PFSK-1 (cell line): ENCODE results near the gene FYB1.

Source experiments
- FOXP2 ChIP-seq: optimal IDR thresholded peaks from 2 replicates; pipeline ENCODE3; 2011; ENCODE audit warnings: borderline replicate concordance, control low read depth, inconsistent platforms; ENCODE audit not compliant: insufficient read depth; ENCODE audit errors: extremely low read length, extremely low read depth
- POLR2AphosphoS5 ChIP-seq: IDR thresholded peaks from 2 replicates; pipeline ENCODE4 v1.6.1; 2012; ENCODE audit warnings: low read depth, mild to moderate bottlenecking, control low read depth, low read length, moderate library complexity
- SIN3A ChIP-seq: IDR thresholded peaks from 2 replicates; pipeline ENCODE4 v1.6.1; 2012; ENCODE audit warnings: mild to moderate bottlenecking, low read length, moderate library complexity, borderline replicate concordance; ENCODE audit not compliant: insufficient read depth
- TAF1 ChIP-seq: IDR thresholded peaks from 2 replicates; pipeline ENCODE4 v1.6.1; 2012; ENCODE audit warnings: low read length, control low read depth, borderline replicate concordance; ENCODE audit not compliant: insufficient read depth
- TF ChIP-seq, protein P1 (sequence below), 2 experiments: IDR thresholded peaks; 2 replicates each; pipeline versions ENCODE4 v1.6.1 to v1.8.0; 2011 to 2012; ENCODE audit warnings: low read depth in 2 of 2, low read length in 2 of 2, control low read depth in 1 of 2, inconsistent platforms in 1 of 2, mild to moderate bottlenecking in 1 of 2, moderate library complexity in 1 of 2; ENCODE audit not compliant: insufficient read depth in 1 of 2

FYB1 gene

DNA sequence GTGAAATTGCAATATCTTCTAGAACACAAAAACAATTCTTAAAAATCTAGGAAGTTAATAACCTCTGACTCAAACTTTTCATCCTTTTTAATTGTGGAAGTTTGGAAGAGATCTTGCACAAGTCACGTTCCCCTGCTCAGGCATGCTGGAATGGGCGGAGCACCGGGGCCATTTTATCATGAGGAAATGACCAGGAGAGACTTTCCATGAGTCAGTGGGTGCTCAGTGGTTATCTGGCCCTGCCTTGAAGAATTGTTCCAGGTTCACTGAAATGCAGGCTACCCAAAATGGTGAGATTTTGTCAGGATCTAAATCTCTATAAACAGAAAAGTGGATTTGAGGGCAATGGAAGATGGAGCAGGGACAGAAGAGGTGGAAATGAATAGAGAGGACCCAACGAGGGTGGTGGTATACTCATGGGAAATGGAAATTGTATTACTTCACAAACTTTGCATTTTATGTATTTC is 61.2 kb downstream of the FYB1 start:
- TF ChIP-seq SIN3A, result no peak
- no peak for TF ChIP-seq POLR2AphosphoS5
- TF ChIP-seq TAF1, result no peak

DNA sequence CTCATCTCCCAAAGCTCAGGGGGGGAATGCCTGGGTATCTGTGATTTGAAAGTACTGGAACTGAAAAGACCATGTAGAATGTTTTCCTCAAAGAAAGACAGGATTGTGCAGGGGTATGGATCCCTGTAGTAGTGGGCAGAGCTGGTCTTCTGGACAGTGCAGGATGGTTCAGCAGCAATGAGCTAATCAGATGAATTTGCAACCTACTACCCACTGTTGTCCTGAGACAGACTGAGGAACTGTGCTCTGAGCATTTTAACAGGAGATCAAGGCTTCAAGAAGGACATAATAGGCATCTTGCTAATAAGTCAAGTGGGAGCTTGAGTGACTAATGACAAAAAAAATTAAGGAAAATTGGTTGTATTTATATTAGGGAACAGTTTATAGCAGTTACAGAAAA is 61.7 kb downstream of the FYB1 start:
- no peak for TF ChIP-seq SIN3A
- TF ChIP-seq, protein P1, sequence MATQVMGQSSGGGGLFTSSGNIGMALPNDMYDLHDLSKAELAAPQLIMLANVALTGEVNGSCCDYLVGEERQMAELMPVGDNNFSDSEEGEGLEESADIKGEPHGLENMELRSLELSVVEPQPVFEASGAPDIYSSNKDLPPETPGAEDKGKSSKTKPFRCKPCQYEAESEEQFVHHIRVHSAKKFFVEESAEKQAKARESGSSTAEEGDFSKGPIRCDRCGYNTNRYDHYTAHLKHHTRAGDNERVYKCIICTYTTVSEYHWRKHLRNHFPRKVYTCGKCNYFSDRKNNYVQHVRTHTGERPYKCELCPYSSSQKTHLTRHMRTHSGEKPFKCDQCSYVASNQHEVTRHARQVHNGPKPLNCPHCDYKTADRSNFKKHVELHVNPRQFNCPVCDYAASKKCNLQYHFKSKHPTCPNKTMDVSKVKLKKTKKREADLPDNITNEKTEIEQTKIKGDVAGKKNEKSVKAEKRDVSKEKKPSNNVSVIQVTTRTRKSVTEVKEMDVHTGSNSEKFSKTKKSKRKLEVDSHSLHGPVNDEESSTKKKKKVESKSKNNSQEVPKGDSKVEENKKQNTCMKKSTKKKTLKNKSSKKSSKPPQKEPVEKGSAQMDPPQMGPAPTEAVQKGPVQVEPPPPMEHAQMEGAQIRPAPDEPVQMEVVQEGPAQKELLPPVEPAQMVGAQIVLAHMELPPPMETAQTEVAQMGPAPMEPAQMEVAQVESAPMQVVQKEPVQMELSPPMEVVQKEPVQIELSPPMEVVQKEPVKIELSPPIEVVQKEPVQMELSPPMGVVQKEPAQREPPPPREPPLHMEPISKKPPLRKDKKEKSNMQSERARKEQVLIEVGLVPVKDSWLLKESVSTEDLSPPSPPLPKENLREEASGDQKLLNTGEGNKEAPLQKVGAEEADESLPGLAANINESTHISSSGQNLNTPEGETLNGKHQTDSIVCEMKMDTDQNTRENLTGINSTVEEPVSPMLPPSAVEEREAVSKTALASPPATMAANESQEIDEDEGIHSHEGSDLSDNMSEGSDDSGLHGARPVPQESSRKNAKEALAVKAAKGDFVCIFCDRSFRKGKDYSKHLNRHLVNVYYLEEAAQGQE (IDR thresholded peaks at IDR 0.05; ENCODE audit: insufficient read depth in 1 of 2, low read depth in 2 of 2, low read length in 2 of 2), result no peak
- TF ChIP-seq POLR2AphosphoS5, result no peak
- TF ChIP-seq FOXP2, result no peak
- TF ChIP-seq TAF1, result no peak

GRCh38 chr5:39156082-39156481 is 63.3 kb downstream of the FYB1 start:
- TF ChIP-seq TAF1 (no peak), FOXP2 (no peak), SIN3A (no peak), POLR2AphosphoS5 (no peak)
- TF ChIP-seq, protein P1 (IDR thresholded peaks at IDR 0.05; ENCODE audit: insufficient read depth in 1 of 2, low read depth in 2 of 2, low read length in 2 of 2), result no peak

- TF ChIP-seq POLR2AphosphoS5 (no peak), FOXP2 (no peak), TAF1 (no peak)
- TF ChIP-seq, protein P1 (IDR thresholded peaks at IDR 0.05; ENCODE audit: insufficient read depth in 1 of 2, low read depth in 2 of 2, low read length in 2 of 2), result no peak
These were observed 67.6 kb downstream of the FYB1 start for GRCh38 chr5:39151745-39152144.

GRCh38 chr5:39149966-39150365 is 69.4 kb downstream of the FYB1 start:
- TF ChIP-seq TAF1, result no peak
- no peak for TF ChIP-seq SIN3A
- TF ChIP-seq, protein P1 (IDR thresholded peaks at IDR 0.05; ENCODE audit: insufficient read depth in 1 of 2, low read depth in 2 of 2, low read length in 2 of 2), result no peak
- TF ChIP-seq POLR2AphosphoS5, result no peak
- no peak for TF ChIP-seq FOXP2
